Hippocampal formation (tissue), 2 donors: ENCODE measurements around the gene MAPK8.
"Not testable (repeated sequence)": the region's sequence is repeated elsewhere in the genome, so short reads cannot be mapped to it uniquely, and the experiment has no call there.

Source experiments
- DNase-seq, 2 donors: peaks; one replicate each; lab custom pipeline; 2025; lab: John Stamatoyannopoulos, UW

The MAPK8 gene

GRCh38 chr10:48418189-48418788 is 111.8 kb downstream of the MAPK8 start:
- no peak for DNase-seq

GRCh38 chr10:48419714-48420113 is 113.2 kb downstream of the MAPK8 start:
- no peak for DNase-seq

- not testable (repeated sequence) for DNase-seq
These were observed 115.4 kb downstream of the MAPK8 start for GRCh38 chr10:48421862-48422261.

- DNase-seq: no peak
These were observed 117.4 kb downstream of the MAPK8 start for GRCh38 chr10:48423884-48424283.

GRCh38 chr10:48428896-48429295 is 122.4 kb downstream of the MAPK8 start:
- no peak for DNase-seq

GRCh38 chr10:48429309-48429708 is 122.8 kb downstream of the MAPK8 start:
- no peak for DNase-seq

GRCh38 chr10:48430402-48430993 is 124.0 kb downstream of the MAPK8 start:
- DNase-seq: no peak

- DNase-seq: no peak
These were observed 125.4 kb downstream of the MAPK8 start for GRCh38 chr10:48431871-48432270.

GRCh38 chr10:48437546-48437945 is 131.1 kb downstream of the MAPK8 start:
- DNase-seq: no peak

- no peak for DNase-seq
These were observed 132.6 kb downstream of the MAPK8 start for GRCh38 chr10:48439031-48439430.

GRCh38 chr10:48439581-48440041 is 133.1 kb downstream of the MAPK8 start:
- DNase-seq: no peak

GRCh38 chr10:48440771-48441170 is 134.3 kb downstream of the MAPK8 start:
- no peak for DNase-seq

GRCh38 chr10:48442090-48442808 is 135.8 kb downstream of the MAPK8 start:
- DNase-seq: no peak

GRCh38 chr10:48442809-48443177 is 136.3 kb downstream of the MAPK8 start:
- no peak for DNase-seq

- no peak for DNase-seq
These were observed 137.8 kb downstream of the MAPK8 start for GRCh38 chr10:48444266-48444665.

GRCh38 chr10:48444861-48445841 is 138.7 kb downstream of the MAPK8 start:
- no peak for DNase-seq

GRCh38 chr10:48445932-48446331 is 139.5 kb downstream of the MAPK8 start:
- no peak for DNase-seq

GRCh38 chr10:48446785-48447184 is 140.3 kb downstream of the MAPK8 start:
- no peak for DNase-seq

GRCh38 chr10:48447356-48448215 is 141.1 kb downstream of the MAPK8 start:
- DNase-seq: no peak

- no peak for DNase-seq
These were observed 142.3 kb downstream of the MAPK8 start for GRCh38 chr10:48448796-48449195.
